NCI-H2081 (cell line): ENCODE measurements around the gene EXPH5.

Experiments used
- DNase-seq, 2 experiments: peaks; one replicate each; lab custom pipeline; 2025; lab: John Stamatoyannopoulos, UW

Gene EXPH5

DNA sequence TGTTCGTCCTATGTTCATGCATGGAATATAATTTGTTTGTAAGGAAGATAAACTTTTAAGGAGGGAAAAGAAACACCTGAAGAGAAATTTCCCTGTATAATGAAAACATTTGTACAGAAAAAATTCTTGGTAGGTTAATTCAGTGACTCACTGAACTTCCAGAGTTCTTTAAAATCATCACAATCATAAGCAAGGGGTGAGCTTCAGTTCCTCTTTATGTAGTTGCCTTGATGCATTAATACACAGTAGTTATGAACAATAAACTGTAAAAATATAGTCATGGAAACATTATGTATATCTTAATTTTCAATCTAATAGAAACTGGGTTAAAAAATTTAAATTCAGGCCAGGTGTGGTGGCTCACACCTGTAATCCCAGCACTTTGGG, 125.1 kb downstream of the EXPH5 start:
- no peak for DNase-seq

DNA sequence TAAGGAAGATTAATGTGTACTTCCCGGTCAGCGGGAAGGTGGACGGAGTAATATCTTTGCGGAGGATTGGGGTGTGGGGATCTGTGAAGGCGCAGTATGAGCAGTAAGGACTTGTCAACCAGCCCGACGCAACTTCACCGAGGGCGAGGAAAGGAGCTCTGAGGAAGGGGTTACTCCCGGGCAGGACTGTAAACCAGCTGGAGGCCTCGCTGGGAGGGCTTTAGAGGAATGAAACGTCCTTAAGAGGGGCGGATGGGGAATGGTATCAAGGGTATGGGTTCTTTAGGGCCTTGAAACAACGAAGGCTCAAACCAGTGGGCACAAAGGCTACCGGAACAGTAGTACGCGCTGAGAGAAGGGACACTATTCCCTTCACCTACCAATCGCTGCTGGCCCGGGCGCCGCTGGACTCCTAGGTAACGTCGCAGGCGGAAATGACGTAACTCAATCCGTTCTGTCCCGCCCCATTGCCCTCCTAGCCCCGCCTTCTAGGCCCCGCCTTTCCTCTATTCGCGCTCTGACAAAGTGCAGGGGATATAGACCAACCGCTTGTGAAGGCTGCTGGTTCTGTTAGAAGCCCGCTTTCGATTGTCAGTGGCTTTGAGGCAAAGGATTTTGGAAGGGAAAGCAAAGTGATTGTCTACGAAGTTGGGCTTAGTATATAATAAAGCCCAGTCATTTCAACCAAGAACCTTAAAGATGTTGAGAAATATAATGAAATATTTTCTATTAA, 126.3 kb downstream of the EXPH5 start, which contains the start of gene C11orf65:
Gene C11orf65, minus strand, starts transcription at position 439 of the 733 bp plus-strand sequence. CDS start 5,970 bp downstream, outside the sequence.
- peak; percentile 97 for DNase-seq

DNA sequence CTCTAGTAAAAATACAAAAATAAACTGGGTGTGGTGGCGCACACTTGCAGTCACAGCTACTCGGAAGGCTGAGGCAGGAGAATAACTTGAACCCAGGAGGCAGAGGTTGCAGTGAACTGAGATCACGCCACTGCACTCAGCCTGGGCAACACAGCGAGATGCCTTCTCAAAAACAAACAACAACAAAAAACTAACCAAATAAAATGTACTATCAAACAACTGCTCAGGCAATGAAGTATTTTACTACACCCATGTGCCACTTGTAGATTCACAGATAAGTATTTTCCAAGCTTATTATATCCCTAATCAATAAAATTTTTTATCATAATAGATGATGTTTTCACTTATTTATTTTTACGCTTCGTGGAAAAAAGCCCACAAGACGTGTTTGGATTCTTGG, 127.2 kb downstream of the EXPH5 start:
- no peak for DNase-seq
